Heart right ventricle (tissue), 16 donors: ENCODE measurements around the gene ZNF345. TPM values are rescaled to one million over a fixed set of nuclear protein-coding genes. Genes with fewer than 3 reads are reported as not detected.
A peak's percentile ranks its signal among the peaks of the same experiment; 100 is the strongest.

ENCODE experiments used
- ATAC-seq, 8 donors: fragments of 200-7000 bp; cut with Tn5 transposase; one replicate each; pipeline ENCODE4 v1.9.1; 2020; ENCODE audit warnings: mild to moderate bottlenecking in 8 of 8, moderate library complexity in 8 of 8, moderate number of reproducible peaks in 1 of 8
- DNase-seq, 2 donors: peaks; one replicate each; pipeline ENCODE4 v3.0.0-alpha.2; 2020
- H3K27ac ChIP-seq, 10 donors: fragments of 200-600 bp; sonication (generic) in 2 of 10; one replicate each; pipeline versions ENCODE4 v1.5.0 to v1.8.0; 2020 to 2022; ENCODE audit warnings: mild to moderate bottlenecking in 3 of 10
- H3K27me3 ChIP-seq, 7 donors: fragments of 200-600 bp; one replicate each; pipeline ENCODE4 v1.8.0; 2021 to 2022; ENCODE audit warnings: mild to moderate bottlenecking in 2 of 7
- H3K36me3 ChIP-seq, 9 donors: fragments of 200-600 bp; sonication (generic) in 1 of 9; one replicate each; pipeline versions ENCODE4 v1.5.0 to v1.8.0; 2020 to 2022; ENCODE audit warnings: mild to moderate bottlenecking in 2 of 9
- H3K4me1 ChIP-seq, 9 donors: fragments of 200-600 bp; sonication (generic) in 1 of 9; one replicate each; pipeline versions ENCODE4 v1.5.0 to v1.8.0; 2020 to 2022; ENCODE audit warnings: mild to moderate bottlenecking in 4 of 9
- H3K4me3 ChIP-seq, 10 donors: fragments of 200-600 bp; sonication (generic) in 2 of 10; one replicate each; pipeline versions ENCODE4 v1.5.0 to v1.8.0; 2020 to 2022; ENCODE audit warnings: mild to moderate bottlenecking in 7 of 10, moderate library complexity in 2 of 10
- H3K9me3 ChIP-seq, 11 donors: fragments of 200-600 bp in 10 of 11; sonication (generic) in 2 of 11; one replicate each; pipeline versions ENCODE4 v1.5.0 to v1.8.0; 2013 to 2022; ENCODE audit warnings: mild to moderate bottlenecking in 2 of 11, control low read depth in 1 of 11, moderate library complexity in 1 of 11
- CTCF ChIP-seq, 9 donors: fragments of 200-600 bp; sonication (generic) in 2 of 9; IDR thresholded peaks; one replicate each; pipeline versions ENCODE4 v1.5.0 to v1.8.0; 2021 to 2022; ENCODE audit warnings: antibody characterized with exemption in 9 of 9, mild to moderate bottlenecking in 5 of 9, moderate library complexity in 1 of 9
- WGBS, 2 donors: extraction: QIAGEN DNeasy Blood & Tissue Kit; methylation state at CpG; one replicate each; pipeline ENCODE4 v1.1.7; 2013; ENCODE audit warnings: inconsistent platforms in 1 of 2; 5-methylcytosine and 5-hydroxymethylcytosine counted together
- intact Hi-C, 10 donors: fragments of 100-400 bp; cut with DNase I; formaldehyde crosslinking; loops; one replicate each; pipeline versions ENCODE4 v1.11.1 to v1.14.2; 2022
- polyA plus RNA-seq, 2 donors: library from polyadenylated mRNA; stranded (reverse); fragments of 200-250 nt; gene quantifications; one replicate each; pipeline ENCODE4 v1.2.3, GENCODE V29; 2013
- total RNA-seq, 10 donors: library from RNA; stranded (reverse); fragmentation: NEBNext Ultra II Directional in 3 of 10; extraction: Animal tissue kit (Norgen Biotek cat#: 25700) in 3 of 10; gene quantifications; one replicate each; pipeline versions ENCODE4 v1.2.1 to v1.2.4, GENCODE V29; 2021 to 2023
- donor health status: Arrhythmogenic right ventricular cardiomyopathy.
- donor health status: ischemic (EF 13 %, LVEDD 7.1; RV severe dilation, severe dysfunction).
- donor health status: healthy with polysubstance abuse.
- donor health status: DM: no; HTN: yes; CAD: no.
- donor health status: DM: no; HTN: no; CAD: no.
- donor health status: ischemic (EF 25% LVEDD 6.9; RV normal size, moderate dysfunction).
- donor health status: ischemic (EF 25% LVEDD 5.7; RV mildly dilated, moderate dysfunction).
- donor health status: healthy.
- donor health status: DM: yes; HTN: yes; CAD: no.
- donor health status: Ischemic cardiomyopathy.
- donor health status: ischemic (EF 35%, LVEDD 5.7; RV mildly dilated, moderate dysfunction).
- donor health status: nonischemic (EF 11% LVEDD 7.7; RV severe dilation, severe dysfunction).
- donor health status: DM: yes; HTN: yes; CAD: no.
- donor health status: PGD.
- donor health status: ischemic (EF 29% LVEDD 5.4; RV normal size, mild dysfunction).
- donor health status: nonischemic (EF 23%, LVEDD 6.1; RV moderate dilation, normal function).

Gene ZNF345
- total and polyA plus RNA-seq, 12 donors: 1.4 to 4.5 (median 3.0) TPM

GRCh38 chr19:36821758-36822157, 28.9 kb upstream of the ZNF345 start:
- Histone ChIP-seq H3K27ac (no peak overlapping the region), H3K27me3 (no peaks in the 10 kb centered on the region), H3K36me3 (peaks cover 10 to 100% (median 97%) of the 10 kb centered on the region in 9 donors), H3K9me3 (peaks cover 10 to 100% (median 98%) of the 10 kb centered on the region in 11 donors), H3K4me1 (no peaks in the 10 kb centered on the region), H3K4me3 (no peak overlapping the region)
- intact Hi-C loops: no loop called here
- no peak for TF ChIP-seq CTCF (IDR thresholded peaks at IDR 0.05)
- ATAC-seq (no peak), DNase-seq (no peak)
- 98% methylated on average over 5 of the region's 5 CpGs for WGBS, 2 donors

- H3K36me3 ChIP-seq: peaks cover 0 to 69% (median 44%) of the 10 kb centered on the region in 9 donors
- no peaks in the 10 kb centered on the region for H3K27me3 ChIP-seq
- H3K27ac ChIP-seq: no peak overlapping the region
- WGBS, 2 donors: 97 to 98% methylated on average over 2 of the region's 2 CpGs
- H3K4me3 ChIP-seq: no peak overlapping the region
- ATAC-seq: no peak
- no peak for DNase-seq
- peaks cover 7 to 90% (median 68%) of the 10 kb centered on the region in 11 donors for H3K9me3 ChIP-seq
- peaks cover 0 to 19% (median 9%) of the 10 kb centered on the region in 9 donors for H3K4me1 ChIP-seq
- no peak for TF ChIP-seq CTCF (IDR thresholded peaks at IDR 0.05)
- intact Hi-C loops: loop anchor here in 2 of 10 donors (10.0 kb wide), 2 partner anchors 59 to 259 kb away; partner anchors contain the start of genes ZNF529 (in 1 of the 2) and ZNF850 (in 1 of the 2)
Measured at GRCh38 chr19:36833430-36833829, 17.2 kb upstream of the ZNF345 start.

GRCh38 chr19:36837176-36837905, 13.3 kb upstream of the ZNF345 start:
- peaks cover 0 to 70% (median 32%) of the 10 kb centered on the region in 11 donors for H3K9me3 ChIP-seq
- peak overlapping the region; percentile 78 to 94 (median 92) for H3K27ac ChIP-seq
- DNase-seq (no peak), ATAC-seq (peak in 2 of 8 donors; percentile 4 to 19)
- no peak for TF ChIP-seq CTCF (IDR thresholded peaks at IDR 0.05)
- intact Hi-C loops: loop anchor here in 4 of 10 donors (5.0 to 10.0 kb wide), 4 partner anchors 63 to 263 kb away; partner anchors contain the start of genes ZNF461 (in 2 of the 4), ZNF850 (in 2 of the 4) and ZNF529 (in 1 of the 4)
- H3K27me3 ChIP-seq: no peaks in the 10 kb centered on the region
- peak overlapping the region; percentile 56 to 80 (median 76) for H3K4me3 ChIP-seq
- peaks cover 0 to 41% (median 18%) of the 10 kb centered on the region in 9 donors for H3K36me3 ChIP-seq
- H3K4me1 ChIP-seq: peaks cover 0 to 24% (median 14%) of the 10 kb centered on the region in 9 donors
- WGBS, 2 donors: 22 to 24% methylated on average over 8 of the region's 8 CpGs

GRCh38 chr19:36837906-36838783, 12.5 kb upstream of the ZNF345 start, which contains the start of gene ZNF790:
ZNF790 (minus strand) TSS chr19:36838387; CDS start chr19:36825619, 12,768 bp downstream.
- no peaks in the 10 kb centered on the region for H3K27me3 ChIP-seq
- H3K36me3 ChIP-seq: peaks cover 0 to 39% (median 13%) of the 10 kb centered on the region in 9 donors
- H3K4me1 ChIP-seq: peaks cover 0 to 24% (median 14%) of the 10 kb centered on the region in 9 donors
- DNase-seq (peak; percentile 85 to 93), ATAC-seq (peak; percentile 98 to 99 (median 99))
- no peak for TF ChIP-seq CTCF (IDR thresholded peaks at IDR 0.05)
- intact Hi-C loops: loop anchor here in 5 of 10 donors (1.0 to 10.0 kb wide), 6 partner anchors 12 to 263 kb away; partner anchors contain the start of genes ZNF345 (in 3 of the 5), ZNF850 (in 3 of the 5), ZNF461 (in 2 of the 5) and ZNF529 (in 1 of the 5)
- H3K9me3 ChIP-seq: peaks cover 0 to 70% (median 24%) of the 10 kb centered on the region in 11 donors
- H3K4me3 ChIP-seq: peak within 1 kb of the TSS; percentile 56 to 80 (median 76)
- peak within 1 kb of the TSS; percentile 78 to 94 (median 92) for H3K27ac ChIP-seq
- 0% methylated on average over 56 of the region's 56 CpGs for WGBS, 2 donors
